HG02763 (cell line): ENCODE measurements around the gene THOC6.

Source experiments
- ATAC-seq: cut with Tn5 transposase; IDR thresholded peaks from one replicate; pipeline ENCODE4 v1.9.1; 2021; ENCODE audit warnings: mild to moderate bottlenecking, moderate library complexity; ENCODE audit not compliant: unreplicated experiment

Gene THOC6

GRCh38 chr16:3014971-3015370, 8.9 kb upstream of the THOC6 start:
- no peak for ATAC-seq

- ATAC-seq, result no peak
Observed at GRCh38 chr16:3015865-3016521, 7.8 kb upstream of the THOC6 start.

GRCh38 chr16:3017344-3017743, 6.5 kb upstream of the THOC6 start:
- no peak for ATAC-seq

- no peak for ATAC-seq
Observed at GRCh38 chr16:3017794-3018506, 5.9 kb upstream of the THOC6 start, which contains the start of gene CLDN6. CLDN6 (minus strand) TSS chr16:3018183; CDS start chr16:3016021, 2,162 bp downstream.

GRCh38 chr16:3019594-3020246, 4.1 kb upstream of the THOC6 start:
- no peak for ATAC-seq

- ATAC-seq, result no peak
Observed at GRCh38 chr16:3020247-3020603, 3.6 kb upstream of the THOC6 start, which contains the start of gene TNFRSF12A. TNFRSF12A (plus strand) TSS chr16:3020368; CDS start chr16:3020398, 30 bp downstream.

GRCh38 chr16:3020604-3021448, 3.0 kb upstream of the THOC6 start:
- ATAC-seq, result no peak

- no peak for ATAC-seq
Observed at GRCh38 chr16:3021449-3022207, 2.2 kb upstream of the THOC6 start.

GRCh38 chr16:3022208-3022683, 1.6 kb upstream of the THOC6 start:
- no peak for ATAC-seq

- no peak for ATAC-seq
Observed at GRCh38 chr16:3022684-3023414, 986 bp upstream of the THOC6 start.

- no peak for ATAC-seq
Observed at GRCh38 chr16:3023415-3023668, 493 bp upstream of the THOC6 start.

GRCh38 chr16:3025032-3026002, 1.5 kb downstream of the THOC6 start:
- no peak for ATAC-seq

- ATAC-seq, result no peak
Observed at GRCh38 chr16:3026003-3026378, 2.2 kb downstream of the THOC6 start.

- ATAC-seq, result no peak
Observed at GRCh38 chr16:3026609-3027488, 3.0 kb downstream of the THOC6 start.

- no peak for ATAC-seq
Observed at GRCh38 chr16:3027489-3027795, 3.6 kb downstream of the THOC6 start.

GRCh38 chr16:3027983-3028715, 4.3 kb downstream of the THOC6 start:
- no peak for ATAC-seq

- ATAC-seq, result no peak
Observed at GRCh38 chr16:3028716-3029319, 5.0 kb downstream of the THOC6 start.
